NCI-H1092 treated with DMSO at 0.1 percent for 48 hours (cell line): ENCODE data around the gene GDPGP1.
A peak's percentile ranks its signal among the peaks of the same experiment; 100 is the strongest.
"Not testable (repeated sequence)": the region's sequence is repeated elsewhere in the genome, so short reads cannot be mapped to it uniquely, and the experiment has no call there.

Experiments used
- DNase-seq: peaks from one replicate; lab custom pipeline; 2025; lab: John Stamatoyannopoulos, UW

Gene GDPGP1

DNA sequence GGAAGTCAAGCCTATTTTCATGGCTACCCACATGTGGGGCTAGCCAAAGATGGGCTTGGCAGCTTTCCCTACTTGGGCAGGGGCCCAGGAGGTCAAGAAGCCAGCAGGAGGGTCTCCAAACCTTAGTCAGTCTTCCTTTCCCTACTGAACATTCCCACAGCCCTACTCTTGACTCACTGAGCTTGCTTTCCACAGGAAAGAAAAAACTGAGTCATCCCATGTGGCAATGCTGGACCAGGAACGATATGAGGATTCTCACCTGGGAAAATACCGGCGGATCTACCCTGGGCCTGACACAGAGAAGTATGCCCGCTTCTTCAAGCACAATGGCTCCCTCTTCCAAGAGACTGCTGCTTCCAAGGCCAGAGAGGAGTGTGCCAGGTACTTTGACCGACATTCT lies 27.8 kb downstream of the GDPGP1 start:
- no peak for DNase-seq

DNA sequence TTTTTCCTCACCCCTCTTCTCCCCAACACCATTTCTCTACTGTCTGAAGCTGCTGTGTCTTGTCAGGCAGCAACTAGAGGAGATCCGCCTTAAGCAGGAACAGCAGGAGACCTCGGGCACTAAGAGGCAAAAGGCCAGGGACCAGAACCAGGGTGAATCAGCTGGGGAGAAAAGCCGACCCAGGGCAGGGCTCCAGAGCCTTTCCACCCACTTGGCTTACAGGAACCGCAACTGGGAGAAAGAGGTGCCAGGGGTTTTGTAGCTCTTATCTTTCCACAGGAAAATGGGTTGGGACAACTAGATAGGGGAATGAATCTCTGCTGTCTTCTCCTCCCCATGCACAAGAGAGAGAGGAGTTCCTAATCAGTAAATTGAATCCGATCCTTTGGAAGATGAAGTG lies 28.4 kb downstream of the GDPGP1 start:
- DNase-seq = no peak

DNA sequence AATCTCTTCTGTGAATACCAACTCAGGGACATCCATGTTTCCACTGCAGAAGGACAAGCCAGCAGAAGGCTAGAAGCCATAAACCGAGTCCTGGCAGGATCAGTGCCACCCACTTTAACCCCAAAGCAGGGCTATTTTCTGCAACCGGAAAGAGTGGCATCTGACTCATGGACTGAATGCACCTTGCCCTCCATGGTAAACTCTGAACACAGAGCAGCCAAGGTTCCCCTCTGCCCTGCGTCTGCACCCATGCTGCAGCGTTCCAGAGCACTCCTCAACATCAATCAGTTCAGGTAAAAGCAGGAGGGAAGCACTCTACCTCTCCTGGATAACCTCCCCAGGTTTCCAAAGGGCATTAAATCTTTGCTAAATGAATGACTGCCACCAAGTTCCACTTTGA lies 30.7 kb downstream of the GDPGP1 start:
- DNase-seq = no peak

DNA sequence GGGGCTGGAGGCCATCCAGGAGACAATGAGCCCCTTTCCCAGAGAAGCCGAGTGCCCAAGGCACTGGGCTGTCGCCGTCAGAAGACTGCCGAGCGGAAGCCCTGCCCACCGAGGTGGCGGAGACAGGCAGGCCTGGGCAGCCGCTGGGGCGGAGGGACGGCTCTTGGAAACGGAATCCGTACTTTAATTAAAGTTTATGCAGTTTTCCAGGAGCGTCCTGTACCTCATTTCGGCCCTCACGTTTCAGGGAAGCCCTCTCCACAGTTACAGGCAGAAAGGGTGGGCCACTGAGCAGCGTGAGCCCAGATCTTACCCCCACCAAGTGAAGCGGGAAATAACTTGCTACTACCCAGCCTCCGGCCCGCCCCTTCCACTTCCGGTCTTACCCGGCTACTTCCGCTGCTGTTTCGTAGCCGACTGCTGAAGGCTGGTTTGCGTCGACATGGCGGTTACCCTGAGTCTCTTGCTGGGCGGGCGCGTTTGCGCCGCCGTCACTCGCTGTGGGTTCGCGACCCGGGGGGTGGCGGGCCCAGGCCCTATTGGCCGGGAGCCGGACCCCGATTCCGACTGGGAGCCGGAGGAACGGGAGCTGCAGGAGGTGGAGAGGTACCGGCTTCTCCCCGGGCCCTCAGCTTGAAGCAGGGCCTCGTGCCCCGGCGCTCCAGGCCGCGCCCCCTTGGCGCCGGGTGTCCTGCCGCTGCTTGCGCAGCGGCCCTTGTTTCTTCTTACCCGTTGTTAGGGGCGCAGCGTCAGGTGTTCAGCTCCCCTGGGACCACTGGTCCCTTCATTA lies 31.5 kb downstream of the GDPGP1 start, which contains the start of gene NGRN:
Gene NGRN, plus strand, starts transcription at position 402 of the 790 bp plus-strand sequence. Its CDS starts 41 bp downstream, at position 443.
- DNase-seq = peak; percentile 82

DNA sequence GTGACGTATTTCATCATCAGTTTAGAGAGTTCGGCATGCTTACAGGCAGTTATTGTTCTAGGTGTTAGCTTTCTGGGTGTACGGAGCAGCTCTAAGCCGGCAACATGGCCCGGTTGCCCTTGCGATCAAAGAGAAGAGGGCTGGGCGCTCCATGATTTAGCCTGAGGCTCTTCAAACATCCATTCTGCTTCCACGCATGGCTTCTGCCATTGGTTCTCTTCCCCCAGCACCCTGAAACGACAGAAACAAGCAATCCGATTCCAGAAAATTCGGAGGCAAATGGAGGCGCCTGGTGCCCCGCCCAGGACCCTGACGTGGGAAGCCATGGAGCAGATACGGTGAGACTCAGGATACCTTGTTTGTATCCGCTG lies 32.0 kb downstream of the GDPGP1 start:
- DNase-seq = peak; percentile 62

- DNase-seq = no peak
Observed at GRCh38 chr15:90266485-90266884, 32.5 kb downstream of the GDPGP1 start.

GRCh38 chr15:90268415-90268814 lies 34.4 kb downstream of the GDPGP1 start:
- peak; percentile 1 for DNase-seq

DNA sequence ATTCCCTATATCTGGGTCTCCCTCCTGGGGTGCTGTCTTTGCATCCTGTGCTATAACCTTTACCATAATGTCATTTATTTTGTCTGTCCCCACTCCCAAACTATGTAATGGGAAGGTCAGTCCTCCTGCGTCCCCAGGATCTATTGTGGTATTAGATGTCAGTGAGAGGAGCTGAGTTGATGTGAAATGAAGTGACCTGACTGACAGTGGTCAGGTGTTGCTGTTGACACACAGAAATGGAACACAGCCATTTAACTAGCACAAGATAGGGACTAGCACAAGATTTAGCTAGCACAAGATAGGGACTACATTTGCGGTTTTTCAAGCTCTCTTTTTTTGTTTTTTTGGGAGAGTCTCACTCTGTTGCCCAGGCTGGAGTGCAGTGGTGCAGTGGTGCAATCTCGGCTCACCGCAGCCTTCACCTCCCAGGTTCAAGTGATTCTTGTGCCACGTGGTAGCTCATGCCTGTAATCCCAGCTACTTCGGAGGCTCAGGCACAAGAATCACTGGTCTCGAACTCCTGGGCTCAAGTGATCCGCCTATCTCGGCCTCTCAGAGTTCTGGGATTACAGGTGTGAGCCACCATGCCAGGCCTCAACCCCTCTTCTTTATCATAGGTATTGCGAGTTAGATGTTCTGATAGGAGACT lies 36.6 kb downstream of the GDPGP1 start:
- no peak for DNase-seq

DNA sequence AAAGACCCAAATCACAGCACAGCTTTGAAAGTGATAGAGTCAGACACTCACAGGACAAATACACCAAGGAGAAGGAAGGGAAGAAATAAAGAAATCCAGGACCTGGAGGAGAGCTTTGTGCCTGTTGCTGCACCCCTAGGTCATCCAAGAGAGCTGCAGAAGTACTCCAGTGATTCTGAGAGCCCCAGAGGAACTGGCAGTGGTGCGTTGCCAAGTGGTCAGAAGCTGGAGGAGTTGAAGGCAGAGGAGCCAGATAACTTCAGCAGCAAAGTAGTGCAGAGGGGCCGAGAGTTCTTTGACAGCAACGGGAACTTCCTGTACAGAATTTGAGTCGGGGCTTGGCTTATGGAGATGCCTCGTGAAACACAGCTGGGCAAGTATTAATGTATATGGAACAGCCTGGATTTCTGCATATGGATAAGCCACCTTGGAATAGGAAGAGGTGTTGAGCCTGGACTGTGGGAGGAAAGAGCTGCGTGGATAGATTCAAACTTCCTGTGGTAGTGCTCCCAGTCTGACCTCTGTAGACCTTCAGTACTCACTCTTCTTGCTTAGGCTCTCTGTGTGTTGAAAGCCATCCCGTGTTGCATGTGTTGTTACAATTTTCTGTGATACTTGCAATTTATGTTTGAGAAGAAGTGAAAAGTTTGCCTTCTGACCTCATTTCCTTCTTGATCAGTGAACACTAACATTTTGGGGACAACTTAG lies 37.6 kb downstream of the GDPGP1 start:
- DNase-seq = no peak

DNA sequence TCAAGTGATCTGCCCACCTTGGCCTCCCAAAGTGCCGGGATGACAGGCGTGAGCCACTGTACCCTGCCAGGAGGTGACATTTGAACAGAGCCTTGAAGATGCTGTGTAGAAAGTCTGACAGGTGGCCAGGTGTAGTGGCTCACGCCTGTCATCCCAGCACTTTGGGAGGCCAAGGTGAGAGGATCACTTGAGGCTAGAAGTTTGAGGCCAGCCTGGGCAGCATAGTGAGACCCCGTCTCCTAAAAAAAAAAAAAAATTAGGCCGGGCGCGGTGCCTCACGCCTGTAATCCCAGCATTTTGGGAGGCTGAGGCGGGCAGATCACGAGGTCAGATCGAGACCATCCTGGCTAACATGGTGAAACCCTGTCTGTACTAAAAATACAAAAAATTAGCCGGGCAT lies 44.5 kb downstream of the GDPGP1 start:
- DNase-seq = not testable (repeated sequence)

GRCh38 chr15:90280743-90281142 lies 46.7 kb downstream of the GDPGP1 start:
- DNase-seq = not testable (repeated sequence)

GRCh38 chr15:90281637-90282036 lies 47.6 kb downstream of the GDPGP1 start:
- not testable (repeated sequence) for DNase-seq

GRCh38 chr15:90286678-90287077 lies 52.7 kb downstream of the GDPGP1 start:
- DNase-seq = no peak

DNA sequence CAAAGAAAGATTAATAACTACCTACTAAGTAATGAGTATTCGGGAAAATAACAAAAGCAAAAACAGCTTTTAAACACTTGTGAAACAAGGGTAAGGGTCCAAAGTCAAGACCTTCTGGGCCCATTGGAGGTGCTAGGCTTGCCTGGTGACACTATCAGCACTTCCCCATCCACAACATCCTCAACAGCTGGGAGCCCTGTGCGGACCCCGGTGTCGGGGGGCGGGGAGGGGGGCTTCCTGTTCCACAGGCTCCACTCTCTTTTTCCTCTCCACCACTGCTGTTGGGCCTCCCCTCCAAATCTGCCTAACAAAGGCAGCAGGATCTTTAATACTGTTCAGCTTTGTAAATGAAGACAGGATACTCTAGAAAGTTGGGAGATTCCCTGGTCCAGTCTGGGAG lies 53.1 kb downstream of the GDPGP1 start:
- no peak for DNase-seq

DNA sequence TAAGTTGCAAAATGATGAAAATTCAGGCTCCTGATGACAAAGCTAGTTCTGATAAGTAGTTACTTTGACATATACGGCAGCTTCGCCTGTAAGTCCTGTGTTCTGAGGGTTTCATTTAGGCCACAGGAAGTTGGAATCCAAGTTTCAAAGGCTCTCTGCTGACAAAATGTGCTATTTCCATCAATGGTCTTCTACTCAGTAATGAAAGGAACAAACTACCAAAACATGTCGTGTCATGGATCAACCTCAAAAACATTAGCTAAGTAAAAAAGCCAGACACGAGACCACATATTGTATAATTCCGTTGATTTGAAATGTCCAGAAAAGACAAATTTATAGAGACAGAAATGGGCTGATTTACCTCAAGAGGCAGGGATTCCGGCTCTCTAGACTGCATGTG lies 53.9 kb downstream of the GDPGP1 start:
- DNase-seq = no peak

DNA sequence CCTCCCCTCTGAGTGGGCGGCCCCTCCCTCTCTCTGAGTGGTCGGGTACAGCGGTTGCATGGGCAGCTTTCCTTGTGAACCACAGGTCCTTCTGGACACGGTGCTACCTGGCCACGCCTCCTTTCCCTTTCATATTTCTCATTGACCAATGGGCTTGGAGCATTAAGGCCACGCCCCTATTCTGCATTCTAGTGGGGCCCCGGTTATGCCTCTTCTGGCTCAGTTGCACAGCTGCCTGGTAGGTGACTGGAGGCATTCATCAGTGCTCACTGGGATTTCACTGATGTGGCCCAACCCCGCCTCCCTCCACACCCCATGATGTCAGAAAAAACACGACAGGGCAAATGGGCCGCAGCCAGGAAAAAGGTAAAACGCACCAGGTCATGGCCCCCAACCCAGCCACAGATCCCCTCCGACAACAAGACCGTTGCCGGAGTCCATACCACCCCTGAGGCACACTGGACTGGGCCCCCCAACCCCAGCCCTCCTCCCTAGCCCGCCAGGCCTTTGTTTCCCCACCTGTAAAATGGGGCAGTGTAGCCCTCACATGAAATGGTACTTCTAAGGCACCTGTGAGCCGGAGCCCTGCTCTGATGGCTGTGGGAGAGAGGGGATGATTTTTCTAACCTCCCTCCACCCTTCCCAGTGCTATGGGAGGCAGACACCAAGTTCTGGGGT lies 57.8 kb downstream of the GDPGP1 start:
- peak; percentile 2 for DNase-seq

DNA sequence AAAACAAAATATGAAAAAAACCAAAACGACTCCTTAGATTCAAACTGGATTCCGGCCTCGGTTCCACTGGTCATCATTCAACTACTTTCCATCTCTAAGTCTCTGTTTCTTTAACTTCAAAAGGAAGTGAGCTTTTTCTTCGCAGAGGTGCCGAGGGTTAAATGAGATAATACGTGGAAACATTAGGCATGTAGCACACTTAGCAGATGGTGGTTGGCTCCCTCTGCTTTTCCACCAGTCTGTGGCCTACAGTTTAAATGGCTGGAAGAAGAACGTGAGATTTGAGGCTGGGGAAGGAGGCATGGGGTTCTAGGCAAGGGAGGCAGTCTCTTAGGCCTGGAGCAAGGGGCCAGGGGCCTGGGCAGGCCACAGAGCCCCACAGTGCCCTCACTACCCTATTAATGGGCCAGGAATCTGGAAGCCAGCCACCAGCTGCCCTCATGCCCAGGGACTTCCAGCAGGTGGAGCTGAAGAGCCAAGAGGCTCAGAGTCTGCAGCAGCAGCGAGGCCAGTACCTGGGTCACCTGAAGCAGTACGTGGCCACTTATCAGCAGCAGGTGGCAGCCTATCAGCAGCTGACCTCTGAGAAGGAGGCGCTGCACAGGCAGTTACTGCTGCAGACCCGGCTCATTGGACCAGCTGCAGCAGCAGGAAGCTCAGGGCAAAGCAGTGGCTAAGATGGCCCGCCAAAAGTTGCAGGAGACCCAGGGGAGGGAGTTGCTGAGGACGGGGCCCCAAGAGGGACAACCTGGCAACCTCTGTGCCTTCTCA lies 59.2 kb downstream of the GDPGP1 start:
- DNase-seq = peak; percentile 25

GRCh38 chr15:90294159-90294558 lies 60.1 kb downstream of the GDPGP1 start:
- no peak for DNase-seq

GRCh38 chr15:90294601-90295269 lies 60.7 kb downstream of the GDPGP1 start:
- peak; percentile 42 for DNase-seq

GRCh38 chr15:90295270-90295648 lies 61.2 kb downstream of the GDPGP1 start:
- DNase-seq = peak; percentile 42
